ENCODE measurements around the gene SIRPB1. TPM values are rescaled to one million over a fixed set of nuclear protein-coding genes. Genes with fewer than 3 reads are reported as not detected.

SIRPB1 gene
- total RNA-seq, 2 donors from 2014 or later: 0.82 to 1.0 TPM

GRCh38 chr20:1664911-1665310, 45.1 kb upstream of the SIRPB1 start:
- Histone ChIP-seq H3K36me3 (no peaks in the 10 kb centered on the region), H3K9me3 (no peaks in the 10 kb centered on the region), H3K27ac (no peak overlapping the region), H3K27me3 (no peaks in the 10 kb centered on the region), H3K9ac (ENCODE audit: low read depth in 2 of 2, low read length in 2 of 2) (no peak overlapping the region), H3K4me3 (no peak overlapping the region), H3K4me1 (no peaks in the 10 kb centered on the region)
- intact Hi-C loops (cut with DNase I): no loop called here
- no peak for DNase-seq
- no peak for TF ChIP-seq CTCF (IDR thresholded peaks at IDR 0.05)

- Histone ChIP-seq H3K4me3 (no peak overlapping the region), H3K4me1 (no peaks in the 10 kb centered on the region), H3K9ac (ENCODE audit: low read depth in 2 of 2, low read length in 2 of 2) (no peak overlapping the region), H3K36me3 (no peaks in the 10 kb centered on the region), H3K27me3 (no peaks in the 10 kb centered on the region), H3K9me3 (no peaks in the 10 kb centered on the region), H3K27ac (no peak overlapping the region)
- TF ChIP-seq CTCF (IDR thresholded peaks at IDR 0.05): no peak
- intact Hi-C loops (cut with DNase I): no loop called here
- DNase-seq: no peak
These were observed 44.1 kb upstream of the SIRPB1 start for GRCh38 chr20:1663917-1664316.

GRCh38 chr20:1661542-1662299, 41.9 kb upstream of the SIRPB1 start:
- DNase-seq: no peak
- no peaks in the 10 kb centered on the region for H3K36me3 ChIP-seq
- H3K27me3 ChIP-seq: no peaks in the 10 kb centered on the region
- no peaks in the 10 kb centered on the region for H3K4me1 ChIP-seq
- no peak for TF ChIP-seq CTCF (IDR thresholded peaks at IDR 0.05)
- no peak overlapping the region for H3K4me3 ChIP-seq
- no peaks in the 10 kb centered on the region for H3K9me3 ChIP-seq
- H3K9ac ChIP-seq (ENCODE audit: low read depth in 2 of 2, low read length in 2 of 2): no peak overlapping the region
- intact Hi-C loops (cut with DNase I): no loop called here
- no peak overlapping the region for H3K27ac ChIP-seq

GRCh38 chr20:1660246-1660645, 40.4 kb upstream of the SIRPB1 start:
- no peaks in the 10 kb centered on the region for H3K9me3 ChIP-seq
- H3K4me1 ChIP-seq: no peaks in the 10 kb centered on the region
- H3K27ac ChIP-seq: no peak overlapping the region
- intact Hi-C loops (cut with DNase I): no loop called here
- no peak for TF ChIP-seq CTCF (IDR thresholded peaks at IDR 0.05)
- no peaks in the 10 kb centered on the region for H3K36me3 ChIP-seq
- DNase-seq: no peak
- no peak overlapping the region for H3K9ac ChIP-seq (ENCODE audit: low read depth in 2 of 2, low read length in 2 of 2)
- H3K4me3 ChIP-seq: no peak overlapping the region
- H3K27me3 ChIP-seq: no peaks in the 10 kb centered on the region

- Histone ChIP-seq H3K27ac (no peak within 1 kb of the TSS), H3K36me3 (no peaks in the 10 kb centered on the region), H3K4me3 (no peak within 1 kb of the TSS), H3K9ac (ENCODE audit: low read depth in 2 of 2, low read length in 2 of 2) (no peak within 1 kb of the TSS), H3K27me3 (no peaks in the 10 kb centered on the region), H3K4me1 (no peaks in the 10 kb centered on the region), H3K9me3 (no peaks in the 10 kb centered on the region)
- DNase-seq: no peak
- intact Hi-C loops (cut with DNase I): no loop called here
- no peak for TF ChIP-seq CTCF (IDR thresholded peaks at IDR 0.05)
These were observed 37.9 kb upstream of the SIRPB1 start, which contains the start of gene SIRPG for GRCh38 chr20:1657556-1658334. TSS of gene SIRPG (minus strand) at chr20:1657779. CDS start at chr20:1657714, 65 bp downstream.

All from colonic mucosa (tissue), 4 donors.